ENCODE data around the gene KCNQ4. TPM values are rescaled to one million over a fixed set of nuclear protein-coding genes. Genes with fewer than 3 reads are reported as not detected.
A peak's percentile ranks its signal among the peaks of the same experiment; 100 is the strongest.

KCNQ4 gene
- total and polyA plus RNA-seq, 7 experiments from 2014 or later = 0.10 to 0.97 (median 0.20) TPM; not detected in 1

- Histone ChIP-seq H3K4me1 (ENCODE audit: control insufficient read depth in 2 of 2, insufficient read depth in 2 of 2, low read length in 2 of 2) (peaks cover 0 to 12% of the 10 kb centered on the region in 2 donors), H3K27me3 (ENCODE audit: control insufficient read depth in 2 of 2, insufficient read depth in 2 of 2, low read length in 2 of 2) (no peaks in the 10 kb centered on the region), H3K4me3 (ENCODE audit: low read length) (no peak overlapping the region), H3K9me3 (ENCODE audit: control insufficient read depth in 2 of 3, low read length in 3 of 3) (no peaks in the 10 kb centered on the region), H3K27ac (ENCODE audit: low read depth, low read length) (no peak overlapping the region), H3K36me3 (ENCODE audit: control insufficient read depth in 2 of 3, insufficient read depth in 3 of 3, low read length in 3 of 3) (peaks cover 23 to 82% (median 46%) of the 10 kb centered on the region in 3 experiments)
- H3K36me3 Mint-ChIP-seq = peaks cover 10 to 49% (median 27%) of the 10 kb centered on the region in 5 donors
- CTCF ChIA-PET = interaction anchor here (0.9 kb wide), 1 partner anchor 16 kb away, joined by 3 read pairs; no protein-coding TSS in a partner anchor
- no peaks in the 10 kb centered on the region for H3K27me3 Mint-ChIP-seq
- H3K4me1 Mint-ChIP-seq = peaks cover 13 to 31% (median 27%) of the 10 kb centered on the region in 7 donors
- ATAC-seq (no peak), DNase-seq (no peak)
- peak overlapping the region in 2 of 9 donors; percentile 14 to 33 for H3K27ac Mint-ChIP-seq
- intact Hi-C loops (cut with micrococcal nuclease) = no loop called here
- no peaks in the 10 kb centered on the region for H3K9me3 Mint-ChIP-seq
- POLR2A ChIA-PET = no interaction called here
- no peak overlapping the region for H3K4me3 Mint-ChIP-seq
These were observed 24.8 kb upstream of the KCNQ4 start for GRCh38 chr1:40758578-40759343.

- H3K27me3 Mint-ChIP-seq = no peaks in the 10 kb centered on the region
These were observed 22.6 kb upstream of the KCNQ4 start for GRCh38 chr1:40760984-40761383.

GRCh38 chr1:40762144-40762923, 21.3 kb upstream of the KCNQ4 start:
- Histone ChIP-seq H3K4me3 (ENCODE audit: low read length) (no peak overlapping the region), H3K27ac (ENCODE audit: low read depth, low read length) (no peak overlapping the region), H3K9me3 (ENCODE audit: control insufficient read depth in 2 of 3, low read length in 3 of 3) (no peaks in the 10 kb centered on the region), H3K36me3 (ENCODE audit: control insufficient read depth in 2 of 3, insufficient read depth in 3 of 3, low read length in 3 of 3) (peaks cover 24 to 75% (median 32%) of the 10 kb centered on the region in 3 experiments), H3K4me1 (ENCODE audit: control insufficient read depth in 2 of 2, insufficient read depth in 2 of 2, low read length in 2 of 2) (peaks cover 0 to 31% of the 10 kb centered on the region in 2 donors), H3K27me3 (ENCODE audit: control insufficient read depth in 2 of 2, insufficient read depth in 2 of 2, low read length in 2 of 2) (no peaks in the 10 kb centered on the region)
- Mint-ChIP-seq H3K27ac (peak overlapping the region; percentile 6 to 86 (median 71)), H3K4me1 (peaks cover 22 to 50% (median 46%) of the 10 kb centered on the region in 7 donors), H3K9me3 (no peaks in the 10 kb centered on the region), H3K27me3 (no peaks in the 10 kb centered on the region), H3K4me3 (peak overlapping the region in 2 of 10 donors; percentile 5 to 62), H3K36me3 (peaks cover 8 to 50% (median 26%) of the 10 kb centered on the region in 5 donors)
- ATAC-seq = no peak
- DNase-seq = no peak
- ChIA-PET CTCF (interaction anchor here (0.6 to 1.4 kb wide), 2 partner anchors 9 to 87 kb away, joined by 3 read pairs; no protein-coding TSS in a partner anchor), POLR2A (no interaction called here)
- intact Hi-C loops (cut with micrococcal nuclease) = loop anchor here in 1 of 2 donors (5.0 kb wide), 1 partner anchor 70 kb away; the partner anchor contains the start of gene NFYC

More at GRCh38 chr1:40760984-40761383, 22.6 kb upstream of the KCNQ4 start:
- Histone ChIP-seq H3K27me3 (ENCODE audit: control insufficient read depth in 2 of 2, insufficient read depth in 2 of 2, low read length in 2 of 2) (no peaks in the 10 kb centered on the region), H3K36me3 (ENCODE audit: control insufficient read depth in 2 of 3, insufficient read depth in 3 of 3, low read length in 3 of 3) (peaks cover 20 to 75% (median 32%) of the 10 kb centered on the region in 3 experiments), H3K9me3 (ENCODE audit: control insufficient read depth in 2 of 3, low read length in 3 of 3) (no peaks in the 10 kb centered on the region), H3K4me1 (ENCODE audit: control insufficient read depth in 2 of 2, insufficient read depth in 2 of 2, low read length in 2 of 2) (peaks cover 0 to 31% of the 10 kb centered on the region in 2 donors), H3K4me3 (ENCODE audit: low read length) (no peak overlapping the region), H3K27ac (ENCODE audit: low read depth, low read length) (no peak overlapping the region)
- intact Hi-C loops (cut with micrococcal nuclease) = loop anchor here in 1 of 2 donors (5.0 kb wide), 1 partner anchor 69 kb away; the partner anchor contains the start of gene NFYC
- ATAC-seq = no peak
- peaks cover 8 to 41% (median 27%) of the 10 kb centered on the region in 5 donors for H3K36me3 Mint-ChIP-seq
- peaks cover 22 to 46% (median 44%) of the 10 kb centered on the region in 7 donors for H3K4me1 Mint-ChIP-seq
- no peak overlapping the region for H3K4me3 Mint-ChIP-seq
- H3K27ac Mint-ChIP-seq = peak overlapping the region in 4 of 9 donors; percentile 12 to 79 (median 66)
- no peak for DNase-seq
- H3K9me3 Mint-ChIP-seq = no peaks in the 10 kb centered on the region
- POLR2A ChIA-PET = no interaction called here
- CTCF ChIA-PET = interaction anchor here (2.1 kb wide), 1 partner anchor 13 kb away, joined by 8 read pairs; no protein-coding TSS in a partner anchor

- H3K4me1 Mint-ChIP-seq = peaks cover 22 to 52% (median 46%) of the 10 kb centered on the region in 7 donors
- peaks cover 5 to 54% (median 28%) of the 10 kb centered on the region in 5 donors for H3K36me3 Mint-ChIP-seq
- intact Hi-C loops (cut with micrococcal nuclease) = loop anchor here in 1 of 2 donors (5.0 kb wide), 1 partner anchor 72 kb away; the partner anchor contains the start of gene NFYC
- no peaks in the 10 kb centered on the region for H3K9me3 Mint-ChIP-seq
- CTCF ChIA-PET = interaction anchor here (0.5 to 1.9 kb wide), 5 partner anchors 9 to 188 kb away, joined by 3 to 11 read pairs (median 4); no protein-coding TSS in a partner anchor
- peaks cover 19 to 73% (median 24%) of the 10 kb centered on the region in 3 experiments for H3K36me3 ChIP-seq (ENCODE audit: control insufficient read depth in 2 of 3, insufficient read depth in 3 of 3, low read length in 3 of 3)
- H3K9me3 ChIP-seq (ENCODE audit: control insufficient read depth in 2 of 3, low read length in 3 of 3) = no peaks in the 10 kb centered on the region
- no peak overlapping the region for H3K4me3 ChIP-seq (ENCODE audit: low read length)
- DNase-seq = peak in 6 of 9 donors; percentile 19 to 48 (median 39)
- peak; percentile 56 for ATAC-seq
- peak overlapping the region; percentile 75 to 91 (median 89) for H3K27ac Mint-ChIP-seq
- no peaks in the 10 kb centered on the region for H3K27me3 Mint-ChIP-seq
- H3K4me1 ChIP-seq (ENCODE audit: control insufficient read depth in 2 of 2, insufficient read depth in 2 of 2, low read length in 2 of 2) = peaks cover 0 to 31% of the 10 kb centered on the region in 2 donors
- H3K27ac ChIP-seq (ENCODE audit: low read depth, low read length) = peak overlapping the region; percentile 60
- peak overlapping the region; percentile 12 to 81 (median 62) for H3K4me3 Mint-ChIP-seq
- no peaks in the 10 kb centered on the region for H3K27me3 ChIP-seq (ENCODE audit: control insufficient read depth in 2 of 2, insufficient read depth in 2 of 2, low read length in 2 of 2)
- POLR2A ChIA-PET = interaction anchor here (1.0 to 1.4 kb wide), 2 partner anchors 72 to 196 kb away, joined by 3 to 10 read pairs; partner anchors contain the start of gene NFYC
These were observed 19.6 kb upstream of the KCNQ4 start for GRCh38 chr1:40763742-40764532.

GRCh38 chr1:40764981-40765380, 18.6 kb upstream of the KCNQ4 start:
- intact Hi-C loops (cut with micrococcal nuclease) = loop anchor here in 1 of 2 donors (5.0 kb wide), 1 partner anchor 73 kb away; the partner anchor contains the start of gene NFYC
- ChIA-PET CTCF (interaction anchor here (0.7 to 1.9 kb wide), 4 partner anchors 8 to 82 kb away, joined by 3 to 11 read pairs (median 4); no protein-coding TSS in a partner anchor), POLR2A (interaction anchor here (1.0 to 1.4 kb wide), 4 partner anchors 10 to 195 kb away, joined by 3 to 10 read pairs (median 4); partner anchors contain the start of gene NFYC)
- Histone ChIP-seq H3K4me3 (ENCODE audit: low read length) (no peak overlapping the region), H3K4me1 (ENCODE audit: control insufficient read depth in 2 of 2, insufficient read depth in 2 of 2, low read length in 2 of 2) (peaks cover 0 to 31% of the 10 kb centered on the region in 2 donors), H3K9me3 (ENCODE audit: control insufficient read depth in 2 of 3, low read length in 3 of 3) (no peaks in the 10 kb centered on the region), H3K27me3 (ENCODE audit: control insufficient read depth in 2 of 2, insufficient read depth in 2 of 2, low read length in 2 of 2) (no peaks in the 10 kb centered on the region), H3K36me3 (ENCODE audit: control insufficient read depth in 2 of 3, insufficient read depth in 3 of 3, low read length in 3 of 3) (peaks cover 12 to 73% (median 32%) of the 10 kb centered on the region in 3 experiments), H3K27ac (ENCODE audit: low read depth, low read length) (peak overlapping the region; percentile 19)
- peak overlapping the region; percentile 25 to 87 (median 57) for H3K27ac Mint-ChIP-seq
- no peaks in the 10 kb centered on the region for H3K27me3 Mint-ChIP-seq
- no peak for ATAC-seq
- no peaks in the 10 kb centered on the region for H3K9me3 Mint-ChIP-seq
- H3K4me1 Mint-ChIP-seq = peaks cover 20 to 61% (median 41%) of the 10 kb centered on the region in 7 donors
- no peak for DNase-seq
- peaks cover 0 to 52% (median 29%) of the 10 kb centered on the region in 5 donors for H3K36me3 Mint-ChIP-seq
- H3K4me3 Mint-ChIP-seq = peak overlapping the region in 2 of 10 donors; percentile 40 to 61

All from naive thymus-derived CD4-positive, alpha-beta T cell (primary cell).